Gastrocnemius medialis (tissue), 4 donors: ENCODE results near the gene TAS2R50. TPM values are rescaled to one million over a fixed set of nuclear protein-coding genes. Genes with fewer than 3 reads are reported as not detected.

ENCODE experiments used
- ATAC-seq, 2 donors: fragments of 150-250 bp; one replicate each; pipeline ENCODE4 v1.9.1; 2016
- DNase-seq, 2 donors: peaks; one replicate each; pipeline ENCODE4 v3.0.0-alpha.2; 2019
- H3K27ac ChIP-seq, 4 donors: fragments of 200-600 bp; sonication (generic); 1 replicate in 1 of 4; 2 replicates in 3 of 4; pipeline ENCODE4 v1.5.1; 2016 to 2018; ENCODE audit warnings: mild to moderate bottlenecking in 2 of 4, moderate library complexity in 1 of 4
- H3K27me3 ChIP-seq, 3 donors: fragments of 200-600 bp; sonication (generic) in 2 of 3; 1 replicate in 1 of 3; 2 replicates in 2 of 3; pipeline versions ENCODE4 v1.5.1 to v1.6.0; 2016 to 2019; ENCODE audit warnings: mild to moderate bottlenecking in 1 of 3, moderate library complexity in 1 of 3
- H3K36me3 ChIP-seq, 2 donors: fragments of 200-600 bp; sonication (generic) in 1 of 2; one replicate each; pipeline ENCODE4 v1.5.1; 2017 to 2018
- H3K4me1 ChIP-seq, 2 donors: fragments of 200-600 bp; sonication (generic) in 1 of 2; one replicate each; pipeline ENCODE4 v1.5.1; 2016 to 2017; ENCODE audit warnings: mild to moderate bottlenecking in 2 of 2
- H3K4me3 ChIP-seq, 4 donors: fragments of 200-600 bp; sonication (generic) in 3 of 4; 1 replicate in 1 of 4; 2 replicates in 3 of 4; pipeline ENCODE4 v1.5.1; 2016 to 2019; ENCODE audit warnings: mild to moderate bottlenecking in 2 of 4
- H3K9me3 ChIP-seq, 3 donors: fragments of 200-600 bp; sonication (generic) in 2 of 3; 1 replicate in 1 of 3; 2 replicates in 2 of 3; pipeline ENCODE4 v1.5.1; 2016 to 2019
- POLR2A ChIP-seq, 2 donors: fragments of 450-650 bp; IDR thresholded peaks; one replicate each; pipeline ENCODE4 v1.6.1; 2017; ENCODE audit warnings: antibody characterized with exemption in 2 of 2, mild to moderate bottlenecking in 2 of 2, moderate library complexity in 2 of 2
- in situ Hi-C, 4 donors: fragments of 200-750 bp; cut with MboI; loops; one replicate each; pipeline versions ENCODE4 v1.15.0 to v1.8.0; 2017; ENCODE audit warnings: low sequenced_read_pairs in 4 of 4
- intact Hi-C: fragments of 100-400 bp; cut with DNase I; formaldehyde crosslinking; loops from one replicate; pipeline ENCODE4 v1.15.1; 2023; ENCODE audit warnings: low total_unique reads
- total RNA-seq, 4 donors: library from RNA; depleted of rRNA; stranded (reverse); fragments of >200 nt; gene quantifications; one replicate each; pipeline versions ENCODE4 v1.1.0 to v1.2.3, GENCODE V29; 2016
- TF ChIP-seq, protein P1 (sequence below), 5 experiments: fragments of 450-650 bp in 3 of 5; fragments of 200-600 bp in 2 of 5; sonication (generic) in 2 of 5; IDR thresholded peaks in 4 of 5; conservative IDR thresholded peaks in 1 of 5; 1 replicate in 4 of 5; 2 replicates in 1 of 5; pipeline ENCODE4 v1.5.1; 2016 to 2019; ENCODE audit warnings: antibody characterized with exemption in 5 of 5, mild to moderate bottlenecking in 3 of 5, moderate library complexity in 3 of 5

The TAS2R50 gene
- total RNA-seq, 4 donors from 2014 or later: 4.9 TPM; not detected in 3

DNA sequence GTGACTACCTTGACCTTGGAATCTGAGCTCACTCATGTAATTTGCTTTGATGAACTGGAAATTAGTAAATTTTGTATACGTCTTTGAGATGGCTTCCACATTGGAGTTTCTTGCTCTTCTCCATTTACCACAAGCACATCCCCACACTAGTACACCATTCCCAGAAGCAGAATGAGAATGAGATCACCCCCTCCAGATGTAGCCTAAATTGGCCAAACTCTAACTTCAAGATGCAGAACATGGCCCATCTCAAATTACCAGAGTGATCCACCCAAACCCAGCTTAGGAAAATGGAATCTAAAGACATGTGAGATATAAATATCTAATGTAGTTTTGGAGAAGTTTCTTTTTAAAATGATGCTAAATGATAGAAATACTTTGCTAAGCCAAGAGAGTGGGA lies 20.9 kb upstream of the TAS2R50 start:
- Histone ChIP-seq H3K9me3 (no peaks in the 10 kb centered on the region), H3K36me3 (no peaks in the 10 kb centered on the region), H3K27me3 (no peaks in the 10 kb centered on the region), H3K4me1 (no peaks in the 10 kb centered on the region), H3K4me3 (no peak overlapping the region), H3K27ac (no peak overlapping the region)
- ATAC-seq (no peak), DNase-seq (no peak)
- TF ChIP-seq, protein P1, sequence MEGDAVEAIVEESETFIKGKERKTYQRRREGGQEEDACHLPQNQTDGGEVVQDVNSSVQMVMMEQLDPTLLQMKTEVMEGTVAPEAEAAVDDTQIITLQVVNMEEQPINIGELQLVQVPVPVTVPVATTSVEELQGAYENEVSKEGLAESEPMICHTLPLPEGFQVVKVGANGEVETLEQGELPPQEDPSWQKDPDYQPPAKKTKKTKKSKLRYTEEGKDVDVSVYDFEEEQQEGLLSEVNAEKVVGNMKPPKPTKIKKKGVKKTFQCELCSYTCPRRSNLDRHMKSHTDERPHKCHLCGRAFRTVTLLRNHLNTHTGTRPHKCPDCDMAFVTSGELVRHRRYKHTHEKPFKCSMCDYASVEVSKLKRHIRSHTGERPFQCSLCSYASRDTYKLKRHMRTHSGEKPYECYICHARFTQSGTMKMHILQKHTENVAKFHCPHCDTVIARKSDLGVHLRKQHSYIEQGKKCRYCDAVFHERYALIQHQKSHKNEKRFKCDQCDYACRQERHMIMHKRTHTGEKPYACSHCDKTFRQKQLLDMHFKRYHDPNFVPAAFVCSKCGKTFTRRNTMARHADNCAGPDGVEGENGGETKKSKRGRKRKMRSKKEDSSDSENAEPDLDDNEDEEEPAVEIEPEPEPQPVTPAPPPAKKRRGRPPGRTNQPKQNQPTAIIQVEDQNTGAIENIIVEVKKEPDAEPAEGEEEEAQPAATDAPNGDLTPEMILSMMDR (IDR thresholded peaks at IDR 0.05 in 4 of 5, conservative IDR thresholded peaks at IDR 0.05 in 1 of 5): no peak
- no peak for TF ChIP-seq POLR2A (IDR thresholded peaks at IDR 0.05)
- in situ Hi-C loops (no loop called here), intact Hi-C loops (no loop called here)

DNA sequence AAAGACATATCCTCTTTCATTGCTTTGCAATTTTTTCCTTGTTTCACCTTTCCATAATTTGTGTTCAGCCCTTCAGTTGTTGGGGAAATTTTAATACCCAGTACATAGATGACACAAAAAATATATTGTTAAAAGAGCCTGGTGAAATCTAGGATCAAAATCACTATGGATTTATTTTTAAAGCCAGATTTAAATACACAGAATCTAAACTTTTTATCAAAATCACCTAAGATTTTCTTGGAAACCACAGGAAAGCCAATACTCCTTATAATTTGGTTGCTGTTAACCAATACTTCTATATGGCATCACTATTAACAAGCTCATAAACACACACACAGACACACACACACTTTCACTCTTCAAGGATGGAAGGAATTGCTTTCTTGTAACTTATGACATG lies 11.5 kb upstream of the TAS2R50 start, which contains the start of gene TAS2R20:
Gene TAS2R20 (minus strand): TSS at position 101 of the 400 bp plus-strand sequence. CDS start 429 bp downstream, outside the sequence.
- Histone ChIP-seq H3K4me3 (no peak within 1 kb of the TSS), H3K27me3 (no peaks in the 10 kb centered on the region), H3K9me3 (no peaks in the 10 kb centered on the region), H3K4me1 (no peaks in the 10 kb centered on the region), H3K36me3 (peaks cover 0 to 5% of the 10 kb centered on the region in 2 donors), H3K27ac (no peak within 1 kb of the TSS)
- in situ Hi-C loops: no loop called here
- intact Hi-C loops: no loop called here
- TF ChIP-seq, protein P1 (IDR thresholded peaks at IDR 0.05 in 4 of 5, conservative IDR thresholded peaks at IDR 0.05 in 1 of 5): no peak
- no peak for TF ChIP-seq POLR2A (IDR thresholded peaks at IDR 0.05)
- DNase-seq (no peak), ATAC-seq (no peak)

DNA sequence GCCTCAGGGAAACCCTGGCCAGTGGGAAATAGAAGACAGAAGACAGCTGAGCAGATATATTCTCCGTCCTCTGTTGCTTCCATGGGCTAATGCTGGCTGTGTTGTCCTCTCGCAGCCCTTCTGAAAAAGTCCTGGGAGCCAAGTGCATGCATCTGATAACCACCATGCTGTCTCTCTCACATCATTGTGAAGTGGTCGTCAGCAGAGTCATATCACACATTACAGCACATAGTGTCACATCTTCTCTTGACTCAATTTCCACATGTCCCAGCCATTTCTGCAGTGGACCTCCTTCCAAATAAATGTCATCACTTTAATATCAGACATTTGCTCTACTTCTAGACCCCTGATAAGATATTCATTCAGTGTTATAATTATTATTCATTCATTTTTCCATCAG lies 7.6 kb upstream of the TAS2R50 start:
- Histone ChIP-seq H3K4me3 (no peak overlapping the region), H3K36me3 (peaks cover 0 to 5% of the 10 kb centered on the region in 2 donors), H3K27ac (no peak overlapping the region), H3K9me3 (no peaks in the 10 kb centered on the region), H3K27me3 (no peaks in the 10 kb centered on the region), H3K4me1 (no peaks in the 10 kb centered on the region)
- DNase-seq (no peak), ATAC-seq (no peak)
- in situ Hi-C loops: no loop called here
- TF ChIP-seq POLR2A (IDR thresholded peaks at IDR 0.05): no peak
- TF ChIP-seq, protein P1 (IDR thresholded peaks at IDR 0.05 in 4 of 5, conservative IDR thresholded peaks at IDR 0.05 in 1 of 5): no peak
- intact Hi-C loops: no loop called here

DNA sequence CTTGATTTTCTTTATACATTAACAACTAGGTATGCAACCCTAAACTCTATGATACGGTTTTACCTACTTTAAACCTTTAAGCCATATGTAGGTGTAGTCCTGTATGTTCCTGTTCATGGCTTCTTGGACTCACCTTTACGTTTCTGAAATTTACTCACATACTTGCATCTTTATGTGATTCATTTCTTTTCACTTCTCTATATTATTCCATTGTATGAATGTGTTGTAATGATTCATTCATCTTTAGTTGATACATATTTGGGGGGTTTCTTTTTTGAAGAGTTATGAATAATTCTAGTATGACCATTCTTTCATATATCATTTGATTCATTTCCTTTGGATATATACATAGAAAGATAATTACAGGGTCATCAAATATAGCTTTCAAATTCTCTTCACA lies 2.4 kb upstream of the TAS2R50 start:
- Histone ChIP-seq H3K27me3 (no peaks in the 10 kb centered on the region), H3K4me3 (no peak overlapping the region), H3K4me1 (no peaks in the 10 kb centered on the region), H3K9me3 (no peaks in the 10 kb centered on the region), H3K36me3 (peaks cover 0 to 2% of the 10 kb centered on the region in 2 donors), H3K27ac (no peak overlapping the region)
- TF ChIP-seq, protein P1 (IDR thresholded peaks at IDR 0.05 in 4 of 5, conservative IDR thresholded peaks at IDR 0.05 in 1 of 5): no peak
- no peak for TF ChIP-seq POLR2A (IDR thresholded peaks at IDR 0.05)
- in situ Hi-C loops: no loop called here
- DNase-seq (no peak), ATAC-seq (no peak)
- intact Hi-C loops: no loop called here

DNA sequence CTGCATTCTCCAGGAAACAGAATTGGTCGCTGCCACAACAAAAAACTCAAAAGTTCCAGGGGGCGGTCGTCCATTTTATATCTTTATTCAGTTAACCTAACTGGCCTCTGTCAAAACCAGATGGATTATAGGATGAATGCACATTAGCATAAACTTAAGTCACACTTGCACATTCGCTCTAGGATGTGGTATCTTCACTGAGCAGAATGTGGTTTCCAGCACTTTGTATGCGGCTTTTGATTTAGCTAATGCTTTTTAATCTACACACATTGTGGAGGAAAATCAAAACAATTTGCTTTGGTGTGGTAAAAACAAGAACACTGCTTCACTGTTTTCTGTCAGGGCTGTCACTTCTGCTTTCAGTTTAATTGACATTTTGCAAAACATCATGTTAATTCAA lies 4.5 kb downstream of the TAS2R50 start:
- H3K27ac ChIP-seq: no peak overlapping the region
- in situ Hi-C loops: no loop called here
- no peaks in the 10 kb centered on the region for H3K27me3 ChIP-seq
- TF ChIP-seq, protein P1 (IDR thresholded peaks at IDR 0.05 in 4 of 5, conservative IDR thresholded peaks at IDR 0.05 in 1 of 5): no peak
- TF ChIP-seq POLR2A (IDR thresholded peaks at IDR 0.05): no peak
- DNase-seq: no peak
- H3K9me3 ChIP-seq: no peaks in the 10 kb centered on the region
- intact Hi-C loops: no loop called here
- H3K4me1 ChIP-seq: no peaks in the 10 kb centered on the region
- no peak for ATAC-seq
- H3K36me3 ChIP-seq: no peaks in the 10 kb centered on the region
- no peak overlapping the region for H3K4me3 ChIP-seq
